Dermis blood vessel endothelial cell (primary cell): ENCODE data around the gene PTTG1IP. TPM values are rescaled to one million over a fixed set of nuclear protein-coding genes. Genes with fewer than 3 reads are reported as not detected.

Experiments
- DNase-seq: peaks from one replicate; pipeline ENCODE4 v3.0.0; 2010
- total RNA-seq: library from RNA; depleted of rRNA; stranded (reverse); fragments of >200 nt; gene quantifications from 2 replicates; pipeline ENCODE4 v1.2.3, GENCODE V29; 2014

The PTTG1IP gene
- total RNA-seq, 1 donor from 2014 or later, result 528 TPM

DNA sequence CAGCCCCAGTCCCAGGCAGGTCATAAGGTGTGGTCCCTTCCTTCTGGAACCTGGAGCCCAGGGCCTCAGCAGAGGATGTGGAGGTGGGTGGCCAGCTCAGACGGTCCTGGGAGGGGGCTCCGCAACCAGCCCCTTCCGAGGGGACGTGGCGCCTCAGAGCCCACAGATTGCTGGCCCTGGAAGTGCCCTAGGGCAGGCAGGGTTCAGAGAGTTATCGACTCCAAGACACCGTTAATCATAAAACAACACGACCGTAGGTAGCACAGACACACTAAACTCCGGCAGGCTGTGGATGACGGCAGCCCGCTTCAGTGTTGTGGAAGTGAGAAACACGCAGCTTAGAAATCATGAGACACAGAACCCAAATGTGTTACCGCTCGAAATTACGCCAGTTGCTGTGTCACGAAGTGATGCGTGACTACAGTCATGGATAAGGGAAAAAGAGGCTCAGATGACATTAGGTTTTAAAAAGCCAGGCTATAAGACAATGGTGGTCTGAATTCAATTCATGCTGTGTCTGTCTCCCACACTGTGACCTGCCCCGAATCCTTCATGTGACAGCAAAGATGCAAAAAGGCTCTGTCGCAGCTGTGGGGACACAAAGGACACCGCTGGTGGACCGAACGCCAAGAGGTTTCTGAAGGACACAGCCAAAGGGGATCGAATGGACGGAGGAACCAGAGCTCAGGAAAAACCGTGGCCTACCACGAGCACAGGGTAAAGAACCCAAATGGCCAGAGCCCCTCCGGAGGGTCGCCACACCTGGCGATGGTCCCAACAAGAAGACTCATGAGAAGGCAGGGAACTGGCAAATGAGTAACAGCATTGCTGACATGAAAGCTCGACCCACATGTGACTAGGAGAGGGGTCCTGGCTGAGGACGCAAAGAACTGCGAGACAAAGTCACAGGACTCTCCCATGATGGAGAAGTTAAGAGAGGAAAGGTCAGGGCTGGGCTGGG lies 53.9 kb downstream of the PTTG1IP start:
- DNase-seq, result no peak

DNA sequence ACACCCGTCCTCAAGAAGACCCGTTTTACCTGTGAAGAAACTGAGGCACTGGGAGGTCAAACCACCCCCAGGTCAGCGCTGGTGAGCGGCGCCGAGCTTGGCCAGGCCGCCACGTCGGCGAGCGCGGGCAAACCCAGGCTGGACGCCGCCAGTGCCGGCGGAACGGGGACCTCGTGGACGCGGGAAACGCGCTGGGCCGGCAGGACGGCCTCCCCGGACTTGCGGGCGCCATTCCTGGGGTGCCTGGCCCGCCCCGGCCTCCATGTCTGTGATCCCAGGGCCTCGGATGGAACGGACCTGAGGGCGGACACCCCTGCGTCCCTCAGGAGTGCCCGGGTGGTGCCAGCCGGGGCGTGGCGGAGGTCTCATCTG lies 54.9 kb downstream of the PTTG1IP start:
- DNase-seq, result no peak

DNA sequence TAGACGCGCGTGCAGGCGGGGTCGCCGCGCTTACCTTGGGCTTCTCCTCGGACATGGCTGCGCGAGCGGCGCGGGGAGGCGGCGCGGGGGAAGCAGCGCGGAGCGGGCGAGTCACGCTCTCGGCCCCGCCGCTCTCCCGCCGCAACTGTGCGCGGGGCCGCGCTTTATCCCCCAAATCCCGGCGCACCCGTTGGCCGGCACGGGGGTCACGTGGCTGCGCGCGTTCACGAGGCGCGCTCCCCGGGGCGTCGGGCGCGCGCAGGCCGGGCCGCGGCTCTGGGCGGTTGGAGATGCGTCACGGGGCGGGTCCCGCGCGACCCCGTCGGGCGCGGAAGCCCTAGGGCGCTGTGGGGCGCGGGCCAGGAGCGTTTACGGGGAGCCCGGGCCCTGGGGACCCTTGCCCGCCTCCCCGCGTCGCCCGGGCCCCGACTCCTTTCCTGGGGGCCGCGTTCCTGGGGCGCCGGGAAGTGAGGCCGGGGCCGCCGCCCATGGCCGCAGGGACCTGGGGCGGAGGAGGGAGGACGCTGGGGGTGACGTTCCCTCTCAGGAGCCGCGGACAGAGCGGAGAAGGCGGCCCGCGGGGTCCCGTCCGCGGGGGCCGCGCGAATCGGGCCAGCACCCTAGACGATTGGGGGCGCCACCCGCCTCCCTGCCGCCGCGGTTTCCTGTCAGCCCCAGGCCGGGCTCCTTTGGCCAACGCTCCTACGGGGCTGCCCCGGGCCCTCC lies 55.4 kb downstream of the PTTG1IP start, which contains the start of gene SUMO3:
Gene SUMO3, minus strand, starts transcription at position 149 of the 726 bp plus-strand sequence. Its CDS starts 94 bp downstream, at position 55.
- peak; percentile 89 for DNase-seq

DNA sequence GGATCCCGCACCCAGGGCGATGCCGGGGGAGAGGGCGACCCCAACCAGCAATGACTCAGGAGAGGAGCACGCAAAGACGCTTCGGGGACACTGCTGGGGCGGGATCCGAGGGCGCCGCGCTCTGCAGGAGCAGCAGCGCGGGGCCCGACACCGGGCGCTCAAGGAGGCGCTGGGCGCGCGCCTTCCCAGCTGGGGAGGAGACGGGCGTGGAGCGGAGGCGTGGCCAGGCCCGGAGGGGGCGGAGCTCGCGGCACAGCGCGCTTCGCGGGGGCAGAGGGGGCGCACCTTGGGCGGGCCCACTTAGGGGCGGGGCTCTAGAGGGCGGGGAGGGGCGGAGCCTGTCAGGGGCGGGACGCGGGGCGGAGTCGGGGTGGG lies 56.0 kb downstream of the PTTG1IP start:
- DNase-seq, result peak; percentile 95

DNA sequence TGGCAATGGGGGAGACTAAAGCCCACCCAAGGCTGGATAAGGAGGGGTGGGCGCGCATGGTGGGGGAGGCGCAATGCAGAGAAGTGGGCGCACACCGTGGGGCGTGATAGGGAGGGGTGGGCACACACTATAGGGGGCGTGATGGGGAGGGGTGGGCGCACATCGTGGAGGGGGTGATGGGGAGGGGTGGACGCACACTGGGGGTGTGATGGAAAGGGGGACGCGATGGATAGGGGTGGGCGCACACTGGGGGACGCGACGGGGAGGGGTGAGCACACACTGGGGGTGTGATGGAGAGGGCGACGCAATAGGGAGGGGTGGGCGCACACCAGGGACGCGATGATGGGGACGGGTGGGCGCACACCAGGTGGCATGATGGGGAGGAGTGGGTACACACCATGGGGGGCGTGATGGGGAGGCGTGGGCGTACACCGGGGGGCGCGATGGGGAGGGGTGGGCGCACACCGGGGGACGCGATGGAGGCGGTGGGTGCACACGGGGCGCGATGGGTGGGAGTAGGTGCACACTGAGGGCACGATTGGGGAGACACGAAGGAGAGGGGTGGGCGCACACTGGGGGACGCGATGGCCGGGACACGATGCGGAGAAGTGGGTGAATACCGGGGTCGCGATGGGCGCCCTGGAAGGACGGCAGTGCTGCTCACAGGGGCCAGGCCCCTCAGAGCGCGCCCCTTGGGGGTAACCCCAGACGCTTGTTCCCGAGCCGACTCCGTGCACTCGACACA lies 56.6 kb downstream of the PTTG1IP start:
- DNase-seq, result no peak

DNA sequence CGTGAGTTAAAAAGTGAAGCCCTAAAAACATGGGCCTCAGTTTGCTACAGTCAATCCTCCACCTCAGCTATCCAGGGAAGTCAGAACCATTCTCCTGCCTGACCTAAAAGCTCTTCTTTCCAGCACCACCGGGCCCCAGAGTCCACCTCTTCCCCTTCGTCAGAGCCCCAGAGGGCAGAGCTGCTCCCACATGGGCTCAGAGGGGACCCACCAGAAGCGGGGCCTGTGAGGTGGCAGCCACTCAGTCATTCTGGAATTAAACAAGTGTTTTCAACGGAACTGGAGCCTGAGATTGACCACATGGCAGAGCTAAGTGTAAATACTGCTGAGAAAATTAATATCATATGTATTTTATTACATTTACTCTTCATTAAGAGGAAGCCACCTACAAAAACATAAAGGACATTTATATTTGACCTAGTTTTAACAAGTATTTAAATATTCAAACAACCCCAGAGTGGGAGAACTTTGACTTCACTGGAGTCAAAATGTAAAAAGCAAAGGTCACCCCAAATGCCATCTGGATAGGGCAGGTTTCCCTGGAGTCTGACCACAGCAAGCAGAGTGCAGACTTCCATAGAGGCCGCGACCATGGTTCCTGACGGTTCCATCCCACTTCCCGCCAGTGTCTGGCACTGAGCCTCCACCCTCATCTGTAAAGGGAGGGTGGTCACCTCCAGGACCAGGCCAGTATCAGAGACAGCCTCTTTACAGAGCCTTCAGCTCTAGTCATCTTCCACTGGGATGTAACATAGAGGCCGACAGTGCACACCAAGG lies 57.5 kb downstream of the PTTG1IP start:
- no peak for DNase-seq

DNA sequence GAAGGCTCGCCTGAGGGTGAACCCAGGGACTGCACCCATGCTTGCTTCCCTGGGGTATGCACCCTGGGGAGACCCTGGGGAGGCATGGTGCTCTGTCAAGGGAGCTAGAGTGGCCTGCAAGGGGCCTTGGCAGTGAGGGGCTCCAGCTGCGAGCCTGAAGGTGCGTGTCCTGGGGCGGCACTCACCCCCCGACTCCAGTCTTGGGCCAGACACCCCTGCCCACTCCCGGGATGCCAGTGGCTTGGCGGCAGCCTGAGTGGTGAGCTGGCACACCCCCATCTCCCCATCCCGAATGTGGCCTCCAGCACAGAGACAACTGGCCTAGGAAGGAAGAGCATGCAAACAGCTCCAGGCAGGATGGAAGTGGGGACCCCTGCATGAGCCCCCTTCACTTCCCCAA lies 58.3 kb downstream of the PTTG1IP start:
- no peak for DNase-seq

DNA sequence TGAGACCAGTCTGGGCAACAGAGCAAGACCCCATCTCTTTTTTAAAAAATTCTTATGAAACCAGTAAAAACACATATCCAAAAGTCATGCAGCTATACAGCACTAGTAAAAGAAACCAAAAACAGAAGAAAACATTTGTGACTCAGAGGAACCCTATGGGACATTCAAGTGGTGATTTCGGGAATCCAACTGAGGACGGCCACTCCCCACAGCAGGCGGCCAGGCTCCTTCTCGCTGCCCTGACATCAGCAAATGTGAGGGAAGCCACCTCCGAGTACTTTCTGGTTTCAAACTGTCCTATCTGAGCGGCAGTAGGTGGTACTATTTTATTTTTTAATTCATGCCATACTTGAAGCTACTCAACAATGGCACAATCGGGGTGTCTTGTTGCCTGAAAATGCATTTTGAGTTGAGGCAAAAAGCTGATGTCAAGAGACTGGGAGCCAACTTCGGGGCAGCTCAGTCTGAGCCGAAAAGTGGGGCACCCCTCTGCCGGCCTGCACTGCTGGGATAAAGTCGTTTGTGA lies 58.9 kb downstream of the PTTG1IP start:
- DNase-seq, result no peak

DNA sequence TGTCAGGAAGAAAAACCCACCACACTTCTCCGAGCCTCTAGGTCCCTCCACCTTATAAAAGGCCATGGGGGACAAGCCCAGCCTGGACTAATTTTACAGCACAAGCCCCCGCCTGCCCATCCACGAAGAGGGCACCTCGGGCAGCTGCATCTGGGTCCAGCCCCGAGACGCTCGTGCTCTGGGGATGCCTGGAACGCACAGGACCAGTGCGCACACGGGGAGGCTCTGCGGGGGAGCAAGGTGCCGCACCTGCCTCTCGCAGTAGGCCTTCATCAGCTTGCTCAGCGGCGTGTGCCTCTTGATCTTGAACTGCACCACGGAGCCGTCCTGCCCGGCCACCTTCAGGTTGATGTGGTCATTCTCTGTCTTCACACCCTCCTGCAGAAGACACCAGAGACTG lies 59.8 kb downstream of the PTTG1IP start:
- no peak for DNase-seq

DNA sequence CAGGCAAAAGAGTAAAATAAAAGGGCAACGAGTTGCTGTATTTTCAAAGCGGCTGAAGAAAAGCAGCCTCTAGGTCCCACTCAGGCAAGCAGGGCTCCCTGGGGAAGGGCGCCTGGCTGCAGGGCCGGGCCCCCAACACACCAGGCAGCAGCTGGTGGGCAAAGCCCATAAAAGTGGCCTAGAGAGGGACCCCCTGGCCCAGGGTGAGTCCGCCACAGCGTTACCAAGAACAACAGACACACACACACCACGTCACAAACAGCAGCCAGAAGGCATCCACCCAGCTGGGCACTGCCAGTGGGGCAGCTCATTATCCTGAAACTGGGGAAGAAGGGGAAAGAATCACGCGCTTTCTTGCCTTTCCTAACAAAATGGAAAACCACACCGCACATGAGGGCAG lies 60.3 kb downstream of the PTTG1IP start:
- DNase-seq, result no peak

DNA sequence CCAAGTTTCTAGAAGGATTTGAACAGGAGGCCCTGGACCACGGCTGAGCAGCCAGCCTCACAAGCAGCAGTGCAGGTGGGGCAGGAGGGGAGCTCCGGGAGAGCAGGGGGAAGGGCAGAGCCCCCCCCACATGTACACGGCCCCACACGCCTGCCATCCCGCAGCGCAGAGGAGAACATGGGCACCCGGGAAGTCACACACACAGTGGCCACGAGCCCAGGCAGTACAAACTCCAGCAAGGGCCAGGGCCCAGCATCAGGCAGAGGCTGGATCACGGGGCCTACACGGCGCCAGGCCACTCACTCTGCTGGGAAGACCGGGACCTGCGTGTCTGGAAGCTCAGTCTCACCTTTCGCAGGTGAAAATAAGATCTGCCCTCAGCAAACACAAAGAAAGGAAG lies 60.9 kb downstream of the PTTG1IP start:
- no peak for DNase-seq

DNA sequence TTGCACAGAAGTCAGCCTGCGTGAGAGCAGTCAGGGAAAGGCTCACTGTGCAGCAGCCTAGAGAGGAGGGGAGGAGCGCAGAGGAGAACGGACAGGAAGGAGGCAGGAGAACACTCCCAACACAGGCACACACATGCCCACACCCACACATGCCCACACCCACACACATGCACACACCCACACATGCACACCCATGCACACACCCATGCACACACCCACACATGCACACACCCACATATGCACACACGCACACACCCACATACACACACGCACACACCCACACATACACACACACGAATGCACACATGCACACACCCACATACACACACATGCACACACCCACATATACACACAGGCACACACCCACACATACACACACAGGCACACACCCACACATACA lies 62.7 kb downstream of the PTTG1IP start:
- no peak for DNase-seq

DNA sequence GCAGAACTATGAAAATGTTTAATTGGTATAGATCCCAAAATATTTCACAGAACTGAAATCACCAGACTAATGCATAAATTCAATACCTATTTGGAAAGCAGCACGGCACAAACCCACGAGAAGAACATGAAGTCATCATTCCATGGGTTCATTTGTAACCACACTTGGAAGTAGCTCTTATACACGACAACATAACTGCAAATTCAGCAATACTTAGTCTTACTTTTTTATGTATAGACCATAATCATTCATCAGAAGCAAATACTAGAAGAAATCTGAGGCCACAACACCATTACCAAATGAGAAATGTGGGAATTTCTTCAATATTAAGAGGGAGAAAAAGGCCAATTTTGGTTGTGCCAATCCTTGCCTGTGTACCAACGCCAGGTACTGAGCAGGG lies 67.6 kb downstream of the PTTG1IP start:
- DNase-seq, result no peak

DNA sequence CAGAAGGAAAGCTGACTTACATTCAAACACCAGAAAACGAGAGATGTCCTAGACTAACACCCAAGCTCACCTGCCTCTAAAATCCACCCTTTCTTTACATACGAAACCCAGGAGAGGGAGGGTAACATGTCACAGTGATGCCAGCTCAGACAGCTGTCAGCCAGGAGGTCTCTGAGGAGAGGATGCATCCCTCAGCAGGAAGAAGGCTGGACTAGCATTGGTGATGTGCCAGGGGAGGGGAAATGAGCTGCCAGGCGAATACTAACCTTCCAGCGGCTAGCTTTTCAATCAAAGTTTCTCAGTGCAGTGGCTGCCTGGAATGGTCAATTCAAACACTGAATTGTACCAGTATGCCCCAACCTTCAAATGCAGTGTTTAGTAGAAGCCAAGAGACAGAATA lies 68.3 kb downstream of the PTTG1IP start:
- DNase-seq, result no peak

DNA sequence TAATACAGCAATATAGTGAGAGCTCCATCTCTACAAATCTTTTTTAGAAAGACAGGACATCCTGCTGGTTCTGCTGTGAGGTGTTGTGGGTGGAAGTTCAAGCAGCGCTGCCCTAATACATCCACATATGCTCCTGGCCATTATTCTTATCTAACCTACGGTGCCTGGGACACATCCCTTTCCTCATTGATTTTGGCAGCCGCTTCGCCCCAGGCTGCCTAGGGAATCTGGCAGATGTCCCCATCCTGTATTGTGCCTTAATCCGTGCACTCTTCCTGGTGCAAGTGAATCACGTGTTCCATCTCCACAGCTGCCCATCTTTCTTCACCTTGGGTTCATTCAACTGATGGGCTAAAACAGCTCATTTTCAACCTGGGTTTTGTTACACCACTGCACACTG lies 68.7 kb downstream of the PTTG1IP start:
- peak; percentile 53 for DNase-seq

DNA sequence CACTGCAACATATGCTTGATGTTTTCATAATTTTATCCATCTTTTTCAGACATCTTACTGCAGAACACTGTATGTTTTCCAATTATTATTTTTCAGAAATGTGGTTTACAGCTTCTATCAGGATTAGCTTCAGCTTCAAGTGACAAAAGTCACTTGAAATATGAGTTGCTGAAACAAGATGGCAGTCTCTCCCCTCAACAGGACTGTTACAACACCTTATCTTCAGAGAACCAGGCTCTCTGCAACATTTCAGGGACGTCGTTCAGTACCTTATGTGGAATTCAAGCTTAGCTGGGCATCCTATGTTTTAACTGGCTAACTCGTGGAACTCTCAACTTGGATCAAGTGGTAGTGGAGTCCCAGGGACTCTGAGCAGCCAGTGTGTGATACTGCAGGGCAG lies 69.8 kb downstream of the PTTG1IP start:
- no peak for DNase-seq

DNA sequence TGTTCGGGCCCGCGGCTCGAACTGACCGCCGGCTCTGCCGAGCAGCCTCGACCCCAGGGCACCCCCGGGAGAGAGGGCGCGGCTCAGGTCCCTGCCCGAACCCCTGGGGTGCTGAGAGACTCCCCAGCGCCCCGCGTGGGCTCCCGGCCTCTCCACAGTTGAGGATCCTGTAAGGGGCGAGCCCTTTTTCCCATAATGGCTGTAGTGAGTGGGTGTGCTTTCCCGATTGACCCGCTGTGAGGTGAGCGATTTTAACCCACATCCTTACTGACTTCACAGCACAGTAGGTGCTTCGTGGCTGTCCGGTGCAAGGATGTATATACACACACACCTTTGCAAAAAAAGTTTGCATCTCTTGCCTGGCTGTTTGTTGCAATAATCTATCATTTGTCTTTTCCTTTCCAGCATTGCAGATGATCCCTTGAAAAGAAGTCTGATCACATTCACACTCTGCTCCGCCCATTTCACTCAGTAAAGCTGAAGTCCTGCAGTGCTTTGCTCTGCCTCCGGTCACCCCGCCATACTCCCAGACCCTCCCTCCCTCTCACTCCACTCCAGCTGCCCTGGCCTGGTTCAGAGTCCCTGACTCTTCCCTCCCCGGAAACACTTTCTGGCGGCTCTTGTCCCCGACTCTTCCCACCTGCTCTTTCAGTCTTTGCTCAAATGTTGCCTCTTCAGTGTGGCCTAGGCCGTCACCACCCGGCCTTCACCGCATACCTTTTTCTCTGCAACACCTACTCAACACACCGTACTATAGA lies 70.9 kb downstream of the PTTG1IP start:
- no peak for DNase-seq

DNA sequence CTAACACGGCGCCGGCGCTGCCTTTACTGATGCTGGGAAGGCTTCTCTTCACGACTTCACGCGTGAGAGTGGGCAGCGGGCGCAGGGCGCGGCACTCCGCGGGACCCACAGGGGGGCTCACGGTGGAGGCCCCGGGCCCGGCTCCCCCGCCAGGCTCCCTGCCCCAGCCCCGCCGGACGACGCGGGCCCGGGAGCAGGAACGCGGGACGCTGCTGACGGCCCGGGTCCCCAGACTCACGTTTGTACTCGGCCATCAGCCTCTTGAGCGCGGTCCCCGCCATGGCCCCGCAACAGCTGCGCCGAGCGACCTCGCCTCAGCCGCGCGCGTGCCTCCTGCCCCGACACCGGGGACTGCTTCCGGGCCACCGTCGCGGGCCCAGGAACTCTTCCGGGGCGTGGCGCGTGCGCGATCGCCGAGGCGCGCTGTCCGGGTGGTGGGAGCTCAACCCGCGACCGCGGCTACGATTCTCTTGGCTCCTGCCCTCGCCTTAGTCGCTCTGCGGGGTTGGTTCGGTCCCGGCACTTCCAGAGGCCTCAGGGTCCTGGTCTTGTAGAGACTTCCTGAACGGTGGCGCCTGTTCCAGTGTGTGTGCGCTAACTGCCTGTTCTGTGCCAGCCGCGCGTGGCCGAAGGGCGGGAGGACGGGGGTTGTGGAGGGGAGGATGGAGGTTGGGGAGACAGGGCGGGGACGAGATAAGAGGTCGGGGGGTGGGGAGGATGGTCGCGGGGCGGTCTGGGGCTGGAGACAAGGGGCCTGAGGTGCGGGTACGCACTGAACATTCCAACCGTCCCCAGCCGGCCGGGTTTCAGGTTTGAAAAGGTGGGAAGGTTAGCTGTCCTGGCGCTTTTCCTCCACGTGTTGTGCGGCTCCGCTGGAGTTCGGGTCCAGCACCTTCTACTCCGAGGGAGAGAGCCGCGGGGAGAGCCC lies 71.8 kb downstream of the PTTG1IP start, which contains the start of gene UBE2G2:
Gene UBE2G2, minus strand, starts transcription at position 353 of the 928 bp plus-strand sequence. Its CDS starts 72 bp downstream, at position 281.
- peak; percentile 85 for DNase-seq

DNA sequence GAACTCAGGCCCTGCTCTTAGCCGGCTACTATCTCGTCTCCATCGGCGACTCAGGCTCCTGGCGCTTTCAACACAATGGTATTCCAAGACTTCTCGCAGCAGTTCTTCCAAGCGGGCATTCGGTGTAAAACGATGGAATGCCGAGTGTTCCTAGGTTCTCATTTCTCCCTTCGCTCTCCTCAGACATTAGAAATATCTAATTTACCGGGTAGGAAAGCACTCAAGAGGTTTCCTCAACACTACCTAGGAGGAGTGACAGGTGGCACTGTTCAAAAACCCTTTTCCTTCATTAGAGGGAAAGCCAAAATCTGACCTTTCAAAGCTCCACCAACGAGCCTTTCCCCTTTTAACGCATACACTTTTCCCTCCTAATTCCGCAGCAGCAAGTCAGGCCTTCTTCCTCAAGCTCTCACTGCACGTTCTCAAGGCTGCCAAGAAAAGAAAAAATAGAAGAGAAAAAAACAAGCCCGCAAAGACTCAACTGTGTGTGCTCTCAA lies 72.5 kb downstream of the PTTG1IP start:
- peak; percentile 51 for DNase-seq

DNA sequence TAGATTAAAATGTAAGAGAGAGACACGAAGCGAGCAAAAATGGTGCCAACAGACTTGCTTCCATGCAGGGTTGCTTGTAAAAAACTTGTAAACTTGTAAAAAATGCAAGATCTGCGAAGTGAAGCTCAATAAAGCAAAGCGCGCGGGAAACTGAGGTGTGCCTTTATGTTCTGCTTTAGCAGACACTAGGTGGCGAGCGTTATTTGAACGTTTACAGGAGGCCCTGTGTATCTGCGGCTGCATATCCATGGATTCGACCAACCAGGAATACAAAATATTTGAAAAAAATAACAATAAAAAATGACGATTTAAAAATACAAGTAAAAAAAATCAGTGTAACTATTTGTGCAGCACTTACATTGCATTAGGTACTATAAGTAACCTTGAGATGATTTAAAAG lies 73.4 kb downstream of the PTTG1IP start:
- peak; percentile 76 for DNase-seq
